ENCODE measurements around the gene ATP10D.
"Not testable (repeated sequence)": the region's sequence is repeated elsewhere in the genome, so short reads cannot be mapped to it uniquely, and the experiment has no call there.

The ATP10D gene

GRCh38 chr4:47485768-47486167, 693 bp downstream of the ATP10D start:
- Histone ChIP-seq H3K27me3 (ENCODE audit: insufficient read depth, poor library complexity, severe bottlenecking) (no peaks in the 10 kb centered on the region), H3K27ac (ENCODE audit: poor library complexity, severe bottlenecking) (peak overlapping the region; percentile 68), H3K4me3 (ENCODE audit: severe bottlenecking) (peak overlapping the region; percentile 40), H3K4me1 (ENCODE audit: insufficient read depth, poor library complexity, severe bottlenecking) (peaks cover 32% of the 10 kb centered on the region), H3K9me3 (ENCODE audit: severe bottlenecking) (peaks cover 3% of the 10 kb centered on the region), H3K36me3 (ENCODE audit: low read depth) (no peaks in the 10 kb centered on the region; the same call in 1 of the 2 replicates)
- ATAC-seq (ENCODE audit: low read depth), result no peak
- TF ChIP-seq CTCF (IDR thresholded peaks at IDR 0.05; ENCODE audit: poor library complexity, severe bottlenecking), result no peak
- DNase-seq (ENCODE audit: low spot score), result no peak

DNA sequence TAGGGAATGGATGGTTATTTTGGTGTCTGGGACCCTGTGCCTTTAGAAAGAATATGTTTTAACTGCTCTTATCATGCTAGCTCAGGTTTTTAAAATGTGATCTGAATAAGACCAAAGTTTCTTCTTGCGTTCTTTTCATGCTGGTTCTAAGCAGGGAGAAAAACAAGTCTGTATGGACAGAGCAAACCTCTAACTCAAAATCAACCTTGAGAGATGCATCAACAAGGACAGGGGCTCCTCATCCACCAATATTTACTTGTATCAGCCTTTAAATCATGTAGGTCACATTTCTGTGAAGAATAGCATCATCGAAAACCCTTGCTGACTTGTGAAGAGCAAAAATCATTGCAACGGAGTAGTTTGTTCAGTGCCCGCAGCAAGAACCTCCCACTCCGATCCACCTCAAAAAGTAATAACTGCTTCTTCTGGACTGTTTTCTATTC, 1.2 kb downstream of the ATP10D start:
- Histone ChIP-seq H3K9me3 (ENCODE audit: severe bottlenecking) (peaks cover 3% of the 10 kb centered on the region), H3K27me3 (ENCODE audit: insufficient read depth, poor library complexity, severe bottlenecking) (no peaks in the 10 kb centered on the region), H3K36me3 (ENCODE audit: low read depth) (no peaks in the 10 kb centered on the region; the same call in 1 of the 2 replicates), H3K27ac (ENCODE audit: poor library complexity, severe bottlenecking) (peak overlapping the region; percentile 68), H3K4me3 (ENCODE audit: severe bottlenecking) (peak overlapping the region; percentile 40), H3K4me1 (ENCODE audit: insufficient read depth, poor library complexity, severe bottlenecking) (peaks cover 32% of the 10 kb centered on the region)
- DNase-seq (ENCODE audit: low spot score) (no peak), ATAC-seq (ENCODE audit: low read depth) (no peak)
- TF ChIP-seq CTCF (IDR thresholded peaks at IDR 0.05; ENCODE audit: poor library complexity, severe bottlenecking), result no peak

GRCh38 chr4:47486727-47487126, 1.7 kb downstream of the ATP10D start:
- peak overlapping the region; percentile 40 for H3K4me3 ChIP-seq (ENCODE audit: severe bottlenecking)
- not testable (repeated sequence) for H3K27ac ChIP-seq (ENCODE audit: poor library complexity, severe bottlenecking); ATAC-seq (ENCODE audit: low read depth)

GRCh38 chr4:47488706-47489105, 3.6 kb downstream of the ATP10D start:
- TF ChIP-seq CTCF (IDR thresholded peaks at IDR 0.05; ENCODE audit: poor library complexity, severe bottlenecking), result no peak
- H3K9me3 ChIP-seq (ENCODE audit: severe bottlenecking), result peaks cover 3% of the 10 kb centered on the region
- H3K4me3 ChIP-seq (ENCODE audit: severe bottlenecking), result no peak overlapping the region
- no peaks in the 10 kb centered on the region; the same call in 1 of the 2 replicates for H3K36me3 ChIP-seq (ENCODE audit: low read depth)
- no peak for DNase-seq (ENCODE audit: low spot score)
- no peak overlapping the region for H3K27ac ChIP-seq (ENCODE audit: poor library complexity, severe bottlenecking)
- ATAC-seq (ENCODE audit: low read depth), result no peak
- peaks cover 21% of the 10 kb centered on the region for H3K4me1 ChIP-seq (ENCODE audit: insufficient read depth, poor library complexity, severe bottlenecking)
- no peaks in the 10 kb centered on the region for H3K27me3 ChIP-seq (ENCODE audit: insufficient read depth, poor library complexity, severe bottlenecking)

More at GRCh38 chr4:47486727-47487126, 1.7 kb downstream of the ATP10D start:
- H3K9me3 ChIP-seq (ENCODE audit: severe bottlenecking); H3K27me3 ChIP-seq (ENCODE audit: insufficient read depth, poor library complexity, severe bottlenecking); H3K36me3 ChIP-seq (ENCODE audit: low read depth); DNase-seq (ENCODE audit: low spot score): not testable (repeated sequence)
- H3K4me1 ChIP-seq (ENCODE audit: insufficient read depth, poor library complexity, severe bottlenecking), result peaks cover 32% of the 10 kb centered on the region

DNA sequence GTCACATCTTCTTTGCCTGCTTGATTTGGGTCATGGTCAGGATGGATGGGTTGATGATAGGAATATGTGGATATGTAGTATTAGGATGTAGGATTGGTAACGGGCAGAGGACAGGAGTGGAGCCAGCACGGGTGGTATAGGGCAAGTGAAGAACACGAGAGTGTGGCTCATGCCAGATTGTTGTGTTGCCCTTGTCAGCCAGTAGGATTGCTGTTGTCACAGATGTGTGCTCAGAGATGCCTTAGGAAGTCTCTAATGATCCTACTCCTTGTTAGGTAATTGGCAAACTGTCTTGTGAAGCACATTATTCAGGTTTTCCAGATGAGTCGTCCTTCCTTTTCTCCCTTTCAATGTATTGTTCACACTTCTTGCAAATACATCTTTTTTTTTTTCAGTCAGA, 5.5 kb downstream of the ATP10D start:
- TF ChIP-seq CTCF (IDR thresholded peaks at IDR 0.05; ENCODE audit: poor library complexity, severe bottlenecking), result peak; percentile 36
- no peak overlapping the region for H3K27ac ChIP-seq (ENCODE audit: poor library complexity, severe bottlenecking)
- no peak overlapping the region for H3K4me3 ChIP-seq (ENCODE audit: severe bottlenecking)
- H3K27me3 ChIP-seq (ENCODE audit: insufficient read depth, poor library complexity, severe bottlenecking), result no peaks in the 10 kb centered on the region
- H3K4me1 ChIP-seq (ENCODE audit: insufficient read depth, poor library complexity, severe bottlenecking), result peaks cover 9% of the 10 kb centered on the region
- no peaks in the 10 kb centered on the region; the same call in 1 of the 2 replicates for H3K36me3 ChIP-seq (ENCODE audit: low read depth)
- ATAC-seq (ENCODE audit: low read depth) (peak; percentile 76), DNase-seq (ENCODE audit: low spot score) (no peak)
- H3K9me3 ChIP-seq (ENCODE audit: severe bottlenecking), result peaks cover 3% of the 10 kb centered on the region

Data from RWPE2 (cell line).